ENCODE results near the gene CBX7.
A peak's percentile ranks its signal among the peaks of the same experiment; 100 is the strongest.

CBX7 gene

DNA sequence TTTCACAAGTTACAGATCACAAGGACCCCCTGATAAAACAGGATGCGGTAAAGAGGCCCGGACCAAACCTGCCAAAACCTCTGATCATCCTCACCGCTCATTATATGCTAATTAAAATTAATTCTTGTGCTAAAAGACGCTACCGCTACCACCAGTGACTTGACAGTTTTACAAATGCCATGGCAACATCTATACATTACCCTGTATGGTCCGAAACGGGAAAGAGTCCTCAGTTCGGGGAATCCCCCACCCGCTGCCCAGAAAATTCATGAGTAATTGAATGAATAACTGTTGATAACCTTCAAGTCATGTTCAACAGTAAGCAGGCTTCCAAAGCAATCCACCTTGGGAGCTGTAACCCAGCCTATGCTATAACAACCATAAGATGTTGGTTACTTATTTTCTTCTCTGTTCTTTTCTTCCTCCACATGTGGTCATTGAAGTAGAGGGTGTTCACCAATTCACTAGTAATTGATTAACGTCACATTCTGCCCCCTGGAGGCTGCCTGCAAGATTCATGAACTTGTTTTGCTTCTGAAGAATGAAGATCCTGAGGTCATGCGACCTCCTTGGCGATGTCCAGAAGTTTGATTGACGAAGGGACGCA lies 34.8 kb downstream of the CBX7 start:
- TF ChIP-seq RAD21 (IDR thresholded peaks at IDR 0.05; ENCODE audit: low read depth) (peak; percentile 61), CREB1 (IDR thresholded peaks at IDR 0.05; ENCODE audit: low read depth) (no peak)

DNA sequence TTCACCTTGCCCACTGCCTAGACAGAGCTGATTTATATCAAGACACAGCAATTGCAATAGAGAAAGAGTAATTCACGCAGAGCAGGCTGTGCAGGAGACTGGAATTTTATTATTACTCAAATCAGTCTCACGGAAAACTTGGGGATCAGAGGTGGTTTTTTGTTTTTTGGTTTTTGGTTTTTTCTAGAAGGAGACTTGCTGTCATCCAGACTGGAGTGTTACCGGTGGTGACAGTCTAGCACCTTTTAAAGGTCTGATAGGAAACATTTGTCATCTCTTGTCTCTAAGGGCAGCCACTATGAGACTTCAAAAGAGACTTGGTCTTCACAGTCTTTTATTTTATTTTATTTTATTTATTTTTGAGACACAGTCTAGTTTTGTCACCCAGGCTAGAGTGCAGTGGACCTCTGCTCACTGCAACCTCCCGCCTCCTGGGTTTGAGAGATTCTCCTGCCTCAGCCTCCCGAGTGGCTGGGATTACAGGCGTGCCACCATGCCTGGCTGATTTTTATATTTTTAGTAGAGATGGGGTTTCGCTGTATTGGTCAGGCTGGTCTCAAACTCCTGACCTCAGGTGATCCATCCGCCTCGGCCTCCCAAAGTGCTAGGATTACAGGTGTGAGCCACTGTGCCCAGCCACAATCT lies 36.4 kb downstream of the CBX7 start:
- TF ChIP-seq RAD21 (IDR thresholded peaks at IDR 0.05; ENCODE audit: low read depth) (no peak), YY1 (IDR thresholded peaks at IDR 0.05; ENCODE audit: low read depth) (no peak), EGR1 (IDR thresholded peaks at IDR 0.05) (no peak), CREB1 (IDR thresholded peaks at IDR 0.05; ENCODE audit: low read depth) (no peak), EP300 (IDR thresholded peaks at IDR 0.05; ENCODE audit: borderline replicate concordance) (no peak)
- TF ChIP-seq, protein P1, sequence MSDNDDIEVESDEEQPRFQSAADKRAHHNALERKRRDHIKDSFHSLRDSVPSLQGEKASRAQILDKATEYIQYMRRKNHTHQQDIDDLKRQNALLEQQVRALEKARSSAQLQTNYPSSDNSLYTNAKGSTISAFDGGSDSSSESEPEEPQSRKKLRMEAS (IDR thresholded peaks at IDR 0.05): no peak
- TF ChIP-seq, protein P2, sequence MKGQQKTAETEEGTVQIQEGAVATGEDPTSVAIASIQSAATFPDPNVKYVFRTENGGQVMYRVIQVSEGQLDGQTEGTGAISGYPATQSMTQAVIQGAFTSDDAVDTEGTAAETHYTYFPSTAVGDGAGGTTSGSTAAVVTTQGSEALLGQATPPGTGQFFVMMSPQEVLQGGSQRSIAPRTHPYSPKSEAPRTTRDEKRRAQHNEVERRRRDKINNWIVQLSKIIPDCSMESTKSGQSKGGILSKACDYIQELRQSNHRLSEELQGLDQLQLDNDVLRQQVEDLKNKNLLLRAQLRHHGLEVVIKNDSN (IDR thresholded peaks at IDR 0.05): no peak

DNA sequence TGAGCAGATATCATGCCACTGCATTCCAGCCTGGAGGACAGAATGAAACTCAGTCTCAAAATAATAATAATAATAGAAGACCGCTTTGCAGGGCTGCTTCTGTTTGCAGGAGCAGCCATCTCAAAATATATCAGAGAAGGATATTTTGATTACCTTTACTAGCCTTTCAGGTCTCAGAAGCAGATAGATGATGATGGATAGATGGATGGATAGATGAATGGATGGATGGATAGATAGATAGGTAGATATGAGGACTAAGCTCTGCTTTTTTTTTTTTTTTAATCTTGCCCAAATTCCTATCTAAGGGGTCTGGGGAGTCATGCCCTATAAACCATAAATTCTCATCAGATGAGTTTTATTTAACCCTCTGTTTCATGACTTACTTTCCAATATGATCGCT lies 36.9 kb downstream of the CBX7 start:
- TF ChIP-seq, protein P1 (IDR thresholded peaks at IDR 0.05): no peak
- TF ChIP-seq EGR1 (IDR thresholded peaks at IDR 0.05) (no peak), TCF12 (IDR thresholded peaks at IDR 0.05; ENCODE audit: low read depth) (no peak), ZBTB7A (IDR thresholded peaks at IDR 0.05; ENCODE audit: low read depth) (no peak), TEAD4 (IDR thresholded peaks at IDR 0.05) (no peak), EP300 (IDR thresholded peaks at IDR 0.05; ENCODE audit: borderline replicate concordance) (no peak)
- TF ChIP-seq, protein P2 (IDR thresholded peaks at IDR 0.05): no peak

DNA sequence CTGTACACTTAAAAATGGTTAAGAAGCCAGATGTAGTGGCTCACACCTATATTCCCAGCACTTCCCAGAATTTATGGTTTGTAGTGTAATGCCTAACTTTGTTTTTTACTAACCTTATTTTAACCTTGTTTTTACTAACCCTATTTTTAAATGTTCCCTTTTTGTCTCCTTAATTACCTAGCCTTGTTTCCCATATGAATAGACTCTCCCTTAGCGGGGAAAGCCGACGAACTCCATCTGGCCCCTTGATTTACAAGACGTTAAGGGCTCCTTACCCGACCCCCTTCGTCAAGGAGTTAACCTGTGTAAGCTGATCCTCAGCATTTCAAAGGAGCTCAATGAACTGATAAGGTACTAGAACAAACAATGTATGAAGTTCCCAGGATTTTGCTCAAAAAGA lies 38.4 kb downstream of the CBX7 start:
- TF ChIP-seq EP300 (IDR thresholded peaks at IDR 0.05; ENCODE audit: borderline replicate concordance) (no peak), FOXM1 (IDR thresholded peaks at IDR 0.05; ENCODE audit: borderline replicate concordance, low read depth) (no peak), RAD21 (IDR thresholded peaks at IDR 0.05; ENCODE audit: low read depth) (no peak), CREB1 (IDR thresholded peaks at IDR 0.05; ENCODE audit: low read depth) (no peak), CEBPB (IDR thresholded peaks at IDR 0.05) (no peak), NFIC (IDR thresholded peaks at IDR 0.05) (no peak), TAF1 (IDR thresholded peaks at IDR 0.05; ENCODE audit: low read depth) (no peak), ZBTB7A (IDR thresholded peaks at IDR 0.05; ENCODE audit: low read depth) (no peak), TEAD4 (IDR thresholded peaks at IDR 0.05) (no peak), YY1 (IDR thresholded peaks at IDR 0.05; ENCODE audit: low read depth) (no peak), EGR1 (IDR thresholded peaks at IDR 0.05) (no peak)
- TF ChIP-seq, protein P2 (IDR thresholded peaks at IDR 0.05): no peak
- TF ChIP-seq, protein P1 (IDR thresholded peaks at IDR 0.05): no peak
- TF ChIP-seq, protein P3, sequence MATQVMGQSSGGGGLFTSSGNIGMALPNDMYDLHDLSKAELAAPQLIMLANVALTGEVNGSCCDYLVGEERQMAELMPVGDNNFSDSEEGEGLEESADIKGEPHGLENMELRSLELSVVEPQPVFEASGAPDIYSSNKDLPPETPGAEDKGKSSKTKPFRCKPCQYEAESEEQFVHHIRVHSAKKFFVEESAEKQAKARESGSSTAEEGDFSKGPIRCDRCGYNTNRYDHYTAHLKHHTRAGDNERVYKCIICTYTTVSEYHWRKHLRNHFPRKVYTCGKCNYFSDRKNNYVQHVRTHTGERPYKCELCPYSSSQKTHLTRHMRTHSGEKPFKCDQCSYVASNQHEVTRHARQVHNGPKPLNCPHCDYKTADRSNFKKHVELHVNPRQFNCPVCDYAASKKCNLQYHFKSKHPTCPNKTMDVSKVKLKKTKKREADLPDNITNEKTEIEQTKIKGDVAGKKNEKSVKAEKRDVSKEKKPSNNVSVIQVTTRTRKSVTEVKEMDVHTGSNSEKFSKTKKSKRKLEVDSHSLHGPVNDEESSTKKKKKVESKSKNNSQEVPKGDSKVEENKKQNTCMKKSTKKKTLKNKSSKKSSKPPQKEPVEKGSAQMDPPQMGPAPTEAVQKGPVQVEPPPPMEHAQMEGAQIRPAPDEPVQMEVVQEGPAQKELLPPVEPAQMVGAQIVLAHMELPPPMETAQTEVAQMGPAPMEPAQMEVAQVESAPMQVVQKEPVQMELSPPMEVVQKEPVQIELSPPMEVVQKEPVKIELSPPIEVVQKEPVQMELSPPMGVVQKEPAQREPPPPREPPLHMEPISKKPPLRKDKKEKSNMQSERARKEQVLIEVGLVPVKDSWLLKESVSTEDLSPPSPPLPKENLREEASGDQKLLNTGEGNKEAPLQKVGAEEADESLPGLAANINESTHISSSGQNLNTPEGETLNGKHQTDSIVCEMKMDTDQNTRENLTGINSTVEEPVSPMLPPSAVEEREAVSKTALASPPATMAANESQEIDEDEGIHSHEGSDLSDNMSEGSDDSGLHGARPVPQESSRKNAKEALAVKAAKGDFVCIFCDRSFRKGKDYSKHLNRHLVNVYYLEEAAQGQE (IDR thresholded peaks at IDR 0.05; ENCODE audit: low read depth): no peak

DNA sequence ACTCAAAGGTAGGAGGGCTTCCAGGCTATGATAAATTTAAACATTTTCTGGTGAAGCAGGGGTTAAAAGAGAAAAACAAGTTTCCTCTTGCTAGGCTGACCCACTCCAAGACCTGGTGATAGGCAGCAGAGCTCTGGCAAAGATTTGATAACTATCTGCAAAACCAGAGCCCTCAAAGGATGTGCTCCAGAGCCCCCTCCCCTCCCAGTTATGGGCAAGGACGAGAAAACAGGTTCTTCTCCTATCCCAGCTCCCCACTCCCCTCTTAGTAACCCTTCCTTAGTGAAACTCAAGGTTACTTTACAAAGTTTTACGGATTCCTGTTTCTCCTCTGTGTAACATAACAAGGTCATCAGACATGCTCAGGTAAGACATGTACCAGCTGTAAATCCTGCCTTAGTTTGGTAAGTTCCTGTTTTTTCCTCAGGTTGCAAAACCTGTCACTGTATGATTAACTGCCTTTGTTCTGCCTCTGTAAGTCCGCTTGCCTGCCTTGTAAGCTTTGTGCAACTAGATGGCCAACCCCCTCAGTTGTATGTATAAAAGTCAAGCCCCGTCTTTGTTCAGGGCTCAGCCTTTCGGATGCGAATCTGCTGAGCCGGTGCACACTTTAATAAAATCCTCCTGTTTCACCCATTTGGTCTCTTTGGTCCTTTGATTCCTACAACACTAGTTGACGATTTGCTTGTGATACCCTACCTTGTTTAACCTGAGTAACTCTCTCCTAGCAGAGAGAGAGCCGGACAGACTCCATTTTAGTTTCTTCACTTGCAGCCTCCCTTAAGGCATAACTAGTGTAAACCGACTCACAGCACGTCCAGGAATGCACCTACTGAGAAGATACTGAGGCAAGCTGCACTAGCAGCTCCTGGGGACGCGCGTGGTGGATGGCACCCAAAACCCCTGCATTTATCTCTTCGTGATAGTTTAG lies 41.6 kb downstream of the CBX7 start:
- no peak for TF ChIP-seq FOXM1 (IDR thresholded peaks at IDR 0.05; ENCODE audit: borderline replicate concordance, low read depth)
- no peak for TF ChIP-seq ZBTB7A (IDR thresholded peaks at IDR 0.05; ENCODE audit: low read depth)
- TF ChIP-seq TCF12 (IDR thresholded peaks at IDR 0.05; ENCODE audit: low read depth): no peak
- no peak for TF ChIP-seq NFIC (IDR thresholded peaks at IDR 0.05)
- TF ChIP-seq, protein P1 (IDR thresholded peaks at IDR 0.05): no peak
- 0 out of 2 replicates have a peak, but pooled peaks have one; percentile 19 for TF ChIP-seq CEBPB (IDR thresholded peaks at IDR 0.05)
- TF ChIP-seq YY1 (IDR thresholded peaks at IDR 0.05; ENCODE audit: low read depth): no peak
- no peak for TF ChIP-seq CREB1 (IDR thresholded peaks at IDR 0.05; ENCODE audit: low read depth)

DNA sequence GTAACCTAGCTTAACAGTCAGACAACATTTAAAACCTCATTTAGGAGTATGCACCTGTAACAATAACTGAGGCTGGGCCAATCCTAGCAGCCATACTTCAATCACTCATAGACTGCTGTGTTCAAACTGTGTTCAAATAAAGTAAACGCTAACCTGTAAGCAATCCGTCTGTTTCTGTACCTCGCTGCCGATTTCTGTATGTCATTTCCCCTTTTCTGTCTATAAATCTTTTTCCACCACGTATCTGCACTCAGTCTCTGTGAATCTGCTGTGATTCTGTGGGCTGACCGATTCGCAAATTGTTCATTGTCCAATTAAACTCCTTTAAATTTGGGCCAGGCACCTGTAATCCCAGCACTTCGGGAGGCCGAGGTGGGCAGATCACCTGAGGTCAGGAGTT lies 43.1 kb downstream of the CBX7 start:
- TF ChIP-seq, protein P2 (IDR thresholded peaks at IDR 0.05): no peak
- TF ChIP-seq CREB1 (IDR thresholded peaks at IDR 0.05; ENCODE audit: low read depth): no peak
- no peak for TF ChIP-seq ZBTB7A (IDR thresholded peaks at IDR 0.05; ENCODE audit: low read depth)
- TF ChIP-seq RAD21 (IDR thresholded peaks at IDR 0.05; ENCODE audit: low read depth): no peak
- TF ChIP-seq EP300 (IDR thresholded peaks at IDR 0.05; ENCODE audit: borderline replicate concordance): no peak

Measured in Ishikawa (cell line).